K562 (cell line): ENCODE measurements around the gene KCNJ12. TPM values are rescaled to one million over a fixed set of nuclear protein-coding genes. Genes with fewer than 3 reads are reported as not detected.
"Not testable (repeated sequence)": the region's sequence is repeated elsewhere in the genome, so short reads cannot be mapped to it uniquely, and the experiment has no call there.

ENCODE experiments used
- ATAC-seq: fragments of 200-7000 bp; cut with Tn5 transposase; 3 replicates; pipeline ENCODE4 v1.9.1; 2020; ENCODE audit warnings: moderate library complexity
- BruUV-seq: library from RNA; stranded (reverse); fragments of 400-500 nt; replicated peaks from 2 replicates; lab custom pipeline; 2021; lab: Mats Ljungman, UMichigan
- CTCF ChIA-PET: fragments of 300-600 bp; formaldehyde crosslinking; extraction: SDS; loops from one replicate; lab custom pipeline; 2021; ENCODE audit warnings: low intra/inter-chr PET ratio; lab: Yijun Ruan, JAX
- POLR2A ChIA-PET: fragments of 300-600, 350-650 bp; sonication (Branson Sonifier 250); formaldehyde crosslinking; extraction: SDS; loops from one replicate; lab custom pipeline; 2021; ENCODE audit warnings: antibody characterized with exemption, inconsistent platforms; lab: Yijun Ruan, JAX
- DNase-seq, 4 experiments: peaks; one replicate each; pipeline versions ENCODE4 v3.0.0 to v3.0.0-alpha.2; 2011 to 2018; ENCODE audit warnings: low spot score in 3 of 4, mixed read lengths in 3 of 4; ENCODE audit errors: extremely low read depth in 1 of 4
- FAIRE-seq: peaks from 2 replicates; lab custom pipeline; 2011; peaks lifted over from hg19 to GRCh38; lab: Jason Lieb, UNC
- H2AFZ ChIP-seq: 2 replicates; pipeline ENCODE4 v1.6.0; 2011; ENCODE audit warnings: low read depth, low read length, control low read depth, inconsistent platforms
- H3K27ac ChIP-seq: fragments of 200-600 bp; 3 replicates; pipeline ENCODE4 v1.8.0; 2011; ENCODE audit warnings: low read depth, mild to moderate bottlenecking, control low read depth, inconsistent platforms, low read length, moderate library complexity, mixed read lengths; ENCODE audit errors: extremely low read depth
- H3K27me3 ChIP-seq, 2 experiments: fragments of 300-600 bp in 1 of 2; 2 replicates in 1 of 2; 3 replicates in 1 of 2; pipeline versions ENCODE4 v1.6.0 to v1.8.0; 2011; ENCODE audit warnings: inconsistent platforms in 2 of 2, low read length in 2 of 2, mild to moderate bottlenecking in 1 of 2, mixed read lengths in 1 of 2, moderate library complexity in 1 of 2; ENCODE audit not compliant: control insufficient read depth in 2 of 2, insufficient read depth in 2 of 2
- H3K36me3 ChIP-seq: fragments of 300-600 bp; 3 replicates; pipeline ENCODE4 v1.8.0; 2011; ENCODE audit warnings: mild to moderate bottlenecking, low read length, inconsistent platforms; ENCODE audit not compliant: control insufficient read depth, insufficient read depth
- H3K4me1 ChIP-seq, 2 experiments: fragments of 200-600 bp in 1 of 2; replicated peaks in 1 of 2; 2 replicates in 1 of 2; 3 replicates in 1 of 2; pipeline versions ENCODE4 v1.5.1 to v1.8.0; 2011; ENCODE audit warnings: inconsistent platforms in 2 of 2, low read length in 2 of 2, mild to moderate bottlenecking in 1 of 2, mixed read lengths in 1 of 2, moderate library complexity in 1 of 2; ENCODE audit not compliant: control insufficient read depth in 2 of 2, insufficient read depth in 2 of 2
- H3K4me2 ChIP-seq: 2 replicates; pipeline ENCODE4 v1.6.1; 2011; ENCODE audit warnings: low read length, control low read depth, inconsistent platforms, mixed read lengths; ENCODE audit not compliant: insufficient read depth
- H3K4me3 ChIP-seq: fragments of 200-600 bp; sonication (generic), shearing (Covaris generic); 2 replicates; pipeline ENCODE4 v1.5.1; 2016; ENCODE audit warnings: control low read depth, inconsistent platforms
- H3K79me2 ChIP-seq: fragments of 200-600 bp; 3 replicates; pipeline ENCODE4 v1.8.0; 2011; ENCODE audit warnings: low read length, inconsistent platforms; ENCODE audit not compliant: control insufficient read depth, insufficient read depth
- H3K9ac ChIP-seq, 2 experiments: 2 replicates each; pipeline versions ENCODE4 v1.6.0 to v1.6.1; 2011; ENCODE audit warnings: low read depth in 2 of 2, low read length in 2 of 2, control low read depth in 1 of 2, inconsistent platforms in 1 of 2, mild to moderate bottlenecking in 1 of 2, mixed read lengths in 1 of 2; ENCODE audit not compliant: insufficient read depth in 1 of 2
- H3K9me1 ChIP-seq: one replicate; pipeline ENCODE4 v1.6.0; 2011; ENCODE audit warnings: inconsistent platforms, mild to moderate bottlenecking, low read length, moderate library complexity; ENCODE audit not compliant: control insufficient read depth, insufficient read depth
- H3K9me3 ChIP-seq: replicated peaks from 2 replicates; pipeline ENCODE4 v1.5.1; 2011; ENCODE audit warnings: low read depth, low read length, inconsistent platforms; ENCODE audit not compliant: control insufficient read depth, insufficient read depth
- H4K20me1 ChIP-seq: replicated peaks from 2 replicates; pipeline ENCODE4 v1.6.1; 2011; ENCODE audit warnings: low read length, inconsistent platforms, mixed read lengths; ENCODE audit not compliant: control insufficient read depth, insufficient read depth
- WGBS: fragments of 100-300 bp; shearing (Covaris generic); methylation state at CpG from one replicate; pipeline ENCODE4 v1.1.6; 2016; ENCODE audit warnings: low coverage, mixed read lengths; ENCODE audit not compliant: insufficient coverage; ENCODE audit errors: missing lambda C conversion rate; 5-methylcytosine and 5-hydroxymethylcytosine counted together
- in situ Hi-C: fragments of 300-500 bp; cut with MboI; formaldehyde crosslinking; loops from 4 replicates; pipeline ENCODE4 v1.15.0; 2018; ENCODE audit warnings: inconsistent platforms, mixed read lengths
- intact Hi-C: fragments of 100-400 bp; cut with micrococcal nuclease; formaldehyde crosslinking; loops from 2 replicates; pipeline ENCODE4 v1.14.2; 2022
- polyA plus RNA-seq, 8 experiments: library from polyadenylated mRNA; depleted of rRNA in 4 of 8; stranded (reverse) in 5 of 8; unstranded in 3 of 8; fragments of >200 nt; fragmentation: Nextera tagmentation in 2 of 8; fragmentation: Illumina TruSeq in 1 of 8; extraction: Ambion mirVana in 2 of 8; extraction: Trizol in 1 of 8; gene quantifications; 2 replicates each; pipeline versions ENCODE4 v1.2.1 to v1.2.3, GENCODE V29; 2011 to 2014; ENCODE audit warnings: inconsistent platforms in 1 of 8, missing spikeins in 1 of 8
- total RNA-seq, 7 experiments: library from RNA; depleted of rRNA in 6 of 7; stranded (reverse); fragments of >200 nt in 6 of 7; fragmentation: Illumina TruSeq in 2 of 7; extraction: Trizol in 2 of 7; gene quantifications; 2 replicates each; pipeline versions ENCODE4 v1.2.1 to v1.2.3, GENCODE V29; 2011 to 2021; ENCODE audit warnings: low replicate concordance in 1 of 7

KCNJ12 gene
- total and polyA plus RNA-seq, 9 of the 15 experiments (the other 6 are each of a cell fraction or from before 2014, with no cell fraction given), result 0.02 TPM; not detected in 8

- H3K27ac ChIP-seq, H2AFZ ChIP-seq, H3K4me1 ChIP-seq, H3K9me3 ChIP-seq, CTCF ChIA-PET, intact Hi-C loops, DNase-seq, H3K9ac ChIP-seq, BruUV-seq, H3K36me3 ChIP-seq, H3K4me3 ChIP-seq, FAIRE-seq, POLR2A ChIA-PET, H4K20me1 ChIP-seq, H3K9me1 ChIP-seq, ATAC-seq, H3K4me2 ChIP-seq, H3K79me2 ChIP-seq, H3K27me3 ChIP-seq: not testable (repeated sequence)
- 21% methylated on average over 2 of the region's 3 CpGs for WGBS
- in situ Hi-C loops, result loop anchor here (25.0 kb wide), 1 partner anchor 677 kb away; no protein-coding TSS in a partner anchor
Observed at GRCh38 chr17:21409971-21410370, 33.8 kb downstream of the KCNJ12 start.

- 4% methylated on average over 4 of the region's 9 CpGs for WGBS
- H3K9me1 ChIP-seq, H2AFZ ChIP-seq, H3K9ac ChIP-seq, CTCF ChIA-PET, H3K9me3 ChIP-seq, H3K4me3 ChIP-seq, H3K4me1 ChIP-seq, H3K36me3 ChIP-seq, H3K79me2 ChIP-seq, H3K27ac ChIP-seq, ATAC-seq, POLR2A ChIA-PET, FAIRE-seq, BruUV-seq, DNase-seq, intact Hi-C loops, H4K20me1 ChIP-seq, H3K4me2 ChIP-seq, H3K27me3 ChIP-seq: not testable (repeated sequence)
- in situ Hi-C loops, result loop anchor here (25.0 kb wide), 1 partner anchor 677 kb away; no protein-coding TSS in a partner anchor
Observed at GRCh38 chr17:21410371-21410770, 34.2 kb downstream of the KCNJ12 start.

GRCh38 chr17:21410906-21411678 is 34.9 kb downstream of the KCNJ12 start:
- H3K9me3 ChIP-seq, H4K20me1 ChIP-seq, H3K27ac ChIP-seq, FAIRE-seq, POLR2A ChIA-PET, H3K9me1 ChIP-seq, intact Hi-C loops, H3K4me2 ChIP-seq, H3K4me1 ChIP-seq, H3K79me2 ChIP-seq, H3K9ac ChIP-seq, BruUV-seq, H3K36me3 ChIP-seq, DNase-seq, CTCF ChIA-PET, H3K4me3 ChIP-seq, H2AFZ ChIP-seq, H3K27me3 ChIP-seq: not testable (repeated sequence)
- ATAC-seq, result peak; percentile 35; the same call in 2 of the 3 replicates
- in situ Hi-C loops, result loop anchor here (25.0 kb wide), 1 partner anchor 676 kb away; no protein-coding TSS in a partner anchor
- under 1% methylated on average over 12 of the region's 25 CpGs for WGBS
